Measurements from ENCODE around the gene ZNF681. TPM values are rescaled to one million over a fixed set of nuclear protein-coding genes. Genes with fewer than 3 reads are reported as not detected.

The ZNF681 gene
- total RNA-seq: 1 to 10 TPM in 3 of 4 donors, under 1 TPM in 1; 0.26 to 7.3 (median 2.7) TPM

DNA sequence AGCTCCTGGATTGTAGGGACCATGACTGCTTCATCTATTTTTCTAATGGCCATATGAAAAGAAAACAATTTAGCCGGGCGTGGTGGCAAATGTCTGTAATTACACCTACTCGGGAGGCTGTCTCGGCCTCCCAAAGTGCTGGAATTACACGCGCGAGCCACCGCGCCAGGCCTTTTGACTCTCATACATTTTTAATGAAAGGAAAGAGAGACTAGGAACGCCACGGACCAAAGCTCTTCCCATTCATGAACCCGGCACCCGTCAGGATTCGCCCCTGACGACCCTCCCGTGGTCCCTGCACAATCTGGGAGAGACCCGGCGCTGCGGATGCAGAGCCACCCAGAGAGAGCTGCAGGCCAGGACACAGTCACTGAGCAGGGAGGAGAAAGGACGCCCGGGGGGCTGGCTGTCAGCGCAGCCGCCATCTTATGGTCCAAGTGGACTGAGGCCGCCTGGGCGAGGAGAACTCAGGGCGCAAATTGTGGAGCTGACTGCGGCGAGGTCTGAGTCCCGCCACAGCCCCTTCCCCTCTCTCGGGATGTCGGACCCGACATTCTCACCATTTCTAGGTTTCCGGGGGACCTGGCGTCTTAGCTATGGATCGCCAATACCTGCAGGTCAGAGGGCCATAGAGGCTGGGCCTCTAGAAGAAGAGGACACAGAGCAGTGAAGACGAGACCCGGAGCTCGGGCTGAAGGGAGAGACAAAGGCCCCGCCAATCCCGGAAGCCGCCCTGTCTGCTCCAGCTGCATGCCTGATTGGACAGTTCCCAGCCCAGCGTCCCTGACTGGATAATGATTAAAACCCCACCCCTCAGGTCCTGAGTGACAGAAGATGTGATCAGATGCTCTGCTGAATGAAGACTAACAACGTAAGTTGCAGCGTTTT lies at the start of gene ZNF681:
Gene ZNF681, minus strand, starts transcription at position 705 of the 888 bp plus-strand sequence. Its CDS starts 142 bp downstream, at position 563.
- peak within 1 kb of the TSS; percentile 61 to 83 for H3K27ac ChIP-seq
- H3K27me3 ChIP-seq: no peaks in the 10 kb centered on the region
- peak within 1 kb of the TSS; percentile 49 to 56 for H3K4me3 ChIP-seq
- TF ChIP-seq POLR2A (IDR thresholded peaks at IDR 0.05): peak; percentile 27 to 33
- TF ChIP-seq, protein P1, sequence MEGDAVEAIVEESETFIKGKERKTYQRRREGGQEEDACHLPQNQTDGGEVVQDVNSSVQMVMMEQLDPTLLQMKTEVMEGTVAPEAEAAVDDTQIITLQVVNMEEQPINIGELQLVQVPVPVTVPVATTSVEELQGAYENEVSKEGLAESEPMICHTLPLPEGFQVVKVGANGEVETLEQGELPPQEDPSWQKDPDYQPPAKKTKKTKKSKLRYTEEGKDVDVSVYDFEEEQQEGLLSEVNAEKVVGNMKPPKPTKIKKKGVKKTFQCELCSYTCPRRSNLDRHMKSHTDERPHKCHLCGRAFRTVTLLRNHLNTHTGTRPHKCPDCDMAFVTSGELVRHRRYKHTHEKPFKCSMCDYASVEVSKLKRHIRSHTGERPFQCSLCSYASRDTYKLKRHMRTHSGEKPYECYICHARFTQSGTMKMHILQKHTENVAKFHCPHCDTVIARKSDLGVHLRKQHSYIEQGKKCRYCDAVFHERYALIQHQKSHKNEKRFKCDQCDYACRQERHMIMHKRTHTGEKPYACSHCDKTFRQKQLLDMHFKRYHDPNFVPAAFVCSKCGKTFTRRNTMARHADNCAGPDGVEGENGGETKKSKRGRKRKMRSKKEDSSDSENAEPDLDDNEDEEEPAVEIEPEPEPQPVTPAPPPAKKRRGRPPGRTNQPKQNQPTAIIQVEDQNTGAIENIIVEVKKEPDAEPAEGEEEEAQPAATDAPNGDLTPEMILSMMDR (IDR thresholded peaks at IDR 0.05): no peak
- no peaks in the 10 kb centered on the region for H3K9me3 ChIP-seq
- no peaks in the 10 kb centered on the region for H3K36me3 ChIP-seq
- peak; percentile 85 to 89 for DNase-seq
- no peaks in the 10 kb centered on the region for H3K4me1 ChIP-seq
- intact Hi-C loops (cut with DNase I; ENCODE audit: low total_unique reads): no loop called here

DNA sequence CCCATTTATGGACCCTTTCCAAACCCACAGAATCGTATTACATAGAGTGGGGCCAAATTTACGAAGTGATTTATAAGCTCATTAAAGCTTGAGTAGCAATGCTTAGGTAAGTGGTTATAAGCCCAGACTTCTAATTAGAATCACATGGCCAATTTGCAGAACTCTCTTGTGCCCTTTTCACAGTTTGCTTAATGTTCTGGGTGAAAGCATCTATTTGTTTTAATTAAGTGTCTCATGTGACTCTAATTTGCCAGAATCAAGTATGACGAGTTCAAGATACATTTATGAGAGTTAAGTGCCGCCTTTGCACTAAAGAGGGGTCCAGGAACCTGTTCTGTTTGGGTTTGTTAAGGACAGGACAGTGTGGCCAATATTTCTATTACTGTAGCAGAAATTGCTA lies 46.0 kb upstream of the ZNF681 start:
- Histone ChIP-seq H3K27ac (no peak overlapping the region), H3K36me3 (no peaks in the 10 kb centered on the region), H3K4me3 (no peak overlapping the region), H3K9me3 (no peaks in the 10 kb centered on the region), H3K27me3 (no peaks in the 10 kb centered on the region), H3K4me1 (no peaks in the 10 kb centered on the region)
- TF ChIP-seq, protein P1 (IDR thresholded peaks at IDR 0.05): no peak
- no peak for TF ChIP-seq POLR2A (IDR thresholded peaks at IDR 0.05)
- intact Hi-C loops (cut with DNase I; ENCODE audit: low total_unique reads): no loop called here
- DNase-seq: no peak

DNA sequence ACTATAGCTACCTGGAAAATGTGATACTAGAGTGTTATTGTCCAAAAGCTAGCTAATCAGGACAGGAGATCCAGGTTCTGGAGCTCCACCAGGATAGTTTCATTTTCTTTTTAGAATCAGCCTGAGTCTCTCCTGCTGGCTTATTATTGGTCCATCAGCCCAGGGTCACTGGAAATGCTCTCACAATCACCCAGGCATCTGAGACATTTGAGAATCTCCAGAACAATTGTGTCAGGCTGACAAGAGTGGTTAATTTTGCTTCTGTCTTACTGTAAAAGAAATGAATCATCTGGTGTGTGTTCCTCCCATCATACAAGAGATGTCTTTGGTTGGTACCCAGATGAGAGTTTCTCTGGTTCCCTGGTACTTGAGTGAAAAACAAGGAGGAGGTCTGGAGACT lies 43.6 kb upstream of the ZNF681 start:
- Histone ChIP-seq H3K27ac (no peak overlapping the region), H3K9me3 (no peaks in the 10 kb centered on the region), H3K4me3 (no peak overlapping the region), H3K27me3 (no peaks in the 10 kb centered on the region), H3K36me3 (no peaks in the 10 kb centered on the region), H3K4me1 (no peaks in the 10 kb centered on the region)
- intact Hi-C loops (cut with DNase I; ENCODE audit: low total_unique reads): no loop called here
- no peak for TF ChIP-seq POLR2A (IDR thresholded peaks at IDR 0.05)
- TF ChIP-seq, protein P1 (IDR thresholded peaks at IDR 0.05): no peak
- DNase-seq: no peak

DNA sequence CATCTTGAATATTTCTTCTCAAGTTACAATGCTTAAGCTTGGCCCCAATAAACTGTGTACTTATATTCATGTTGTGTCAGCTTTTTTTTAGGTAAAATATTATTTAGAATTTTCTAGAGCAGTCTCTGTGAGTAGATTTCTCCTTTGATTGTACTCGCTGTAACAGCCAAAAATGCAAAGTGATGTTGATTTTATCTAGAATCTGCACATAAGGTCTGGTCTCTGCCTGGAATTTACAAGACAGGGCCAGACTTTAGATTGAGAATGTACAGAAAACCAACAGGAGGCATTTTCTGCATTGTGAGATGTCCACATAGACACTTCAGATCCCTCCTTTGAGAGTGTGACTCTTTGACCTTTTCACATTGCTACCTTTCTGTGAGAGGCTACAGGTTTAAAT lies 43.1 kb upstream of the ZNF681 start:
- Histone ChIP-seq H3K4me3 (no peak overlapping the region), H3K36me3 (no peaks in the 10 kb centered on the region), H3K4me1 (no peaks in the 10 kb centered on the region), H3K9me3 (no peaks in the 10 kb centered on the region), H3K27ac (no peak overlapping the region), H3K27me3 (no peaks in the 10 kb centered on the region)
- TF ChIP-seq POLR2A (IDR thresholded peaks at IDR 0.05): no peak
- TF ChIP-seq, protein P1 (IDR thresholded peaks at IDR 0.05): no peak
- no peak for DNase-seq
- intact Hi-C loops (cut with DNase I; ENCODE audit: low total_unique reads): no loop called here

DNA sequence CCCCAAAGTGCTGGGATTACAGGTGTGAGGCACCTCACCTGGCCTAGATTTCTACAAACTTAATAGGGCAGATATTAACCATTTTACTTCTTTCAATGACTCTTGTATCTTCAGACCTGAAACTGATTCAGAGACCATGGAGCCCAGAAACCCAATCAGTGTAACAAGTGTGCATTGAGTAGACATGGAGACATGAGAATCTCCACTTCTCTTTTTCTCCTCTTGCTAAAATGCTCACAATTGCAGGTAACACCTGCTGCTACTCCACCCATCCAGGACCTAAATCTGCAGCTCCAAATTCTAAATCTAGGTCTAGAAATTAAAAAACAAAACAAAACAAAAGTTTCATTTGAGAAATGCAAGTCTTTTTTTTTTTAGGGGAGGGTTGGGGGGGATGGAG lies 42.2 kb upstream of the ZNF681 start:
- intact Hi-C loops (cut with DNase I; ENCODE audit: low total_unique reads): no loop called here
- no peak for DNase-seq
- H3K4me3 ChIP-seq: no peak overlapping the region
- no peaks in the 10 kb centered on the region for H3K27me3 ChIP-seq
- no peaks in the 10 kb centered on the region for H3K36me3 ChIP-seq
- H3K9me3 ChIP-seq: peaks cover 0 to under 1% of the 10 kb centered on the region in 2 donors
- TF ChIP-seq, protein P1 (IDR thresholded peaks at IDR 0.05): no peak
- no peak for TF ChIP-seq POLR2A (IDR thresholded peaks at IDR 0.05)
- H3K27ac ChIP-seq: no peak overlapping the region
- no peaks in the 10 kb centered on the region for H3K4me1 ChIP-seq

Data from uterus (tissue), 4 donors.